Midbrain (tissue), 1 donor: Measurements from ENCODE around the gene PAPOLB.
A peak's percentile ranks its signal among the peaks of the same experiment; 100 is the strongest.
"Not testable (repeated sequence)": the region's sequence is repeated elsewhere in the genome, so short reads cannot be mapped to it uniquely, and the experiment has no call there.

Experiments used
- DNase-seq: peaks from one replicate; lab custom pipeline; 2025; lab: John Stamatoyannopoulos, UW

Gene PAPOLB

DNA sequence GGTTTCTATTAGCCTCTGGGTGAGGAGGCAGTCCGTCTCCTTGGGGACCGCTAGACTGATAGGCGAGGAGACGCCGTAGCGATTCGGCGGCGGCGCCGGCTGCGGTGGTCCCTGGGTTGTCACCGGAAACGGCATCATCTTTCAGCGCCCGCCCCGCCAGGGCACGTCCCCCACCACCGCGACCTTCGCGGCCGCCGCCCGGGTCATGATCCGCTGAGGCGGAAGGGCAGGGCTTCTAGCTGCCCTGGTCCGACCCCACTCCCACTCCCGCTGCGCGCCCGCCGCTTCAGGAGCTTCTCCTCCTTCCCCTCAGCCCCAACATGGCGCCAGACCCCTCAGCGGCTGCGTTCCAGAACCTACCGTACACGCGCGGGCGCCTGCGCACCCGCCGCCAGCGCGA lies at the start of gene PAPOLB:
Gene PAPOLB, minus strand, starts transcription at position 358 of the 400 bp plus-strand sequence. Its CDS starts 220 bp downstream, at position 138.
- no peak for DNase-seq

DNA sequence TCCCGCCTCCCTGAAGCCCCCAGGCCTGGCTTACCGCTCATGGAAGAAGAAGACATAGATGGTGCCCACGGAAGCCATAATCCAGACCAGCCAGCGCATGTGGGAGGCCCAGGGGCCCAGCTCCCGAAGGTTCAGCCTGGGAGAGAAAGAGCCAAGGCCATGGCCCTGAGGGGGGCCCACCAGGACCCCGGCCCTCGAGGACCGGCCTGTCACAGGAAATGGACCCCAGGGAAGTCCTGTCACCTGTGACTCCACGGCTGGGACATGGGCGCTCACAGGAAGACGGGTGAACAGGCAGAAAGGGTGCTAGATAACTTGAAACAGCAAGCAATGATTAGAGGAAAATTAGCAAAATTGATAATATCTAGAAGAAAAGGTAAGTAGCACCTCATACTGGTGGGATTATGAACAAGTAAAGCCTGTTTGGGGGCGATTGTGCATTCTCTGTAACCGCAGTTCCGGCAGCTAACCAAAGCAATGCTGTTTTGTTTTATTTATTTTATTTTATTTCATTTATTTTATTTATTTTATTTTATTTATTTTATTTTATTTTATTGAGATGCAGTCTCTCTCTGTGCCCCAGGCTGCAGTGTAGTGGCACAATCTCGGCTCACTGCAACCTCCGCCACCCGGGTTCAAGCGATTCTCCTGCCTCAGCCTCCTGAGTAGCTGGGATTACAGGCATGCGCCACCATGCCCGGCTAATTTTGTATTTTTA lies 49.4 kb upstream of the PAPOLB start:
- no peak for DNase-seq

DNA sequence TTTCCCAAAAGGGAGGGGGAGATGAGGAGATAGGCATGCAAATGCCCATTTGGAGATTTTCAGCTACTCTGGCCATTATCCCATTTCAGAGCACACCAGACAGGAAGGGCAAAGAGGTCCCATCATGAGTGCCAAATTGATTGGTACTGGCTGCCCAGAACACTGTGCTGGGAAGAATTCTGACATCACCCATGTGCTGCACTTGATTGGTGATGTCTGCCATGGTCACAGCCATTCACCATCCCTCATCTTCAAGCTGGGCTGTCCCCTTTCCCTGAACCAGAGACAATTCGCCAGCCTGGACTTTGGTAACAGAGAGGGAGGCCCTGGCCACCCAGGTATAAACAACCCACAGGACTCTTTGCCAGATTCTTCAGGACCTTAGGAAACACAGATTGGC lies 44.9 kb upstream of the PAPOLB start:
- no peak for DNase-seq

DNA sequence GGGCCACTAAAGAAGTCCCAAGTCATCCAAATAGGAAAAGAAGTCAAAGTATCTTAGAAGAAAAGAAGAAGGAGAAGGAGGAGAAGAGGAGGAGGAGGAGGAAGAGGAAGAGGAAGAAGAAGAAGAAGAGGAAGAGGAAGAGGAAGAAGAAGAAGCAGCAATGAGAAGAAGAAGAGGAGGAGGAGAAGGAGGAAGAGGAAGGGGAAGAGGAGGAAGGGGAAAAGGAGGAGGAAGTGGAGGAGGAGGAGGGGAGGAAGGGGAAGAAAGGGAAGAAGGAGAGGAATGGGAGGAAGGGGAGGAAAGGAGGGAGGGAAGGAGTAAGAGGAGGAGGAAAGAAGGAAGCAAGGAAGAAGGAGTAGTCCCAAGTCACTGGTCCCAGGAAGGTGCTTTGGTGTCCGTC lies 43.3 kb upstream of the PAPOLB start:
- DNase-seq: no peak

DNA sequence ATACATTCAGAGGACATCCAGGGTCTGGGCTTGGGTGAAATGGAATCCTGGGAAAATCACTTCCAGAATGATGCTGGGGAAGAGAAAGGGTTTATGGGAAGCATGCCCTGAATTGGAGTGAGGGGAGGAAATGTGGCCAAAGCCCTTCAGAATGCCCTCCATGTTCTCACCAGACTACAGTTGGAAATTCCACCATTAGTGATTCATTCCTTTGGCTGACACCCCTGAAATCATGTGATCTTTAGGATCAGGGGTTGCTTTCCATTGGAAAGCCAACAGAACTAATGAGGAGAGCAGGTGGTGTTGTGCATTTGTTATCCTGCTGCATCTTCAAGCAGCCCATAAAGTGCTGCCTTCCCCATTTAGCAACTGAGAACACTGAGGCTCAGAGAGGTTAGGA lies 42.5 kb upstream of the PAPOLB start:
- no peak for DNase-seq

DNA sequence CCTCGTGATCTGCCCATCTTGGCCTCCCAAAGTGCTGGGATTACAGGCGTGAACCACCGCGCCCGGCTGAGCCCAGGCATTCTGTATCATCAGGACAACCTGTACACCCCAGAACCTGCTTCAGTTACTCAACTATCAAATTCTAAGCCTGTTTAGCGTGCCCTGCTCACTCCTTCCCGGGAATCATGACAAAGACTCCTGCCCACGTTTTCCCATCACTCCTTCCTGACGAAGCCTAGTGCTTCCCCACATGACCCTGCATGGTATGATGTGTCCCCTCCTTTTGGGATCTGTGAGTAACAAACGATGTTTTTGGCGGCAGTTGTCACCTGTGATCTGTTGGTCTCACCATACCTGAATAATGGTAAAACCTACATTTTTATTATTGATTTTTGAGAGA lies 33.9 kb upstream of the PAPOLB start:
- DNase-seq: no peak

DNA sequence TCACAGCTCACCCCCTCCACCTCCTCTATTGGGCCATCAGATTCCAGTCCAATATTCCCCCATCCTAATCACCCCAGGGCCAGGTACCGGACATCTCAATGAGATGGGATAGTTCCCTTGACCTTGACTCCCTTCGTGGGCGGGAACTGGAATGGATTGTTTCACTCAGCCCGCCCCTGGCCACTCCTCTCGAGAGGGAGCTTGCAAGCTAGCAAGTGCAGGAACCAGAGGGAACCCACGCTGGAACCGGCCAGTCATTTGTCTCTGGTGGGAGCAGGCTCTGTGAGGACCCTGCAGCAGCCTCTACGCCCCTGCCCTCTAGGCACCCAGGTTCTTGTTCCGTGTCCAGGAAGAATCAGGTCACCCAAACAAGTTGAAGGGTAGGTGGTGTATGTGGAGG lies 32.7 kb upstream of the PAPOLB start:
- DNase-seq: no peak

DNA sequence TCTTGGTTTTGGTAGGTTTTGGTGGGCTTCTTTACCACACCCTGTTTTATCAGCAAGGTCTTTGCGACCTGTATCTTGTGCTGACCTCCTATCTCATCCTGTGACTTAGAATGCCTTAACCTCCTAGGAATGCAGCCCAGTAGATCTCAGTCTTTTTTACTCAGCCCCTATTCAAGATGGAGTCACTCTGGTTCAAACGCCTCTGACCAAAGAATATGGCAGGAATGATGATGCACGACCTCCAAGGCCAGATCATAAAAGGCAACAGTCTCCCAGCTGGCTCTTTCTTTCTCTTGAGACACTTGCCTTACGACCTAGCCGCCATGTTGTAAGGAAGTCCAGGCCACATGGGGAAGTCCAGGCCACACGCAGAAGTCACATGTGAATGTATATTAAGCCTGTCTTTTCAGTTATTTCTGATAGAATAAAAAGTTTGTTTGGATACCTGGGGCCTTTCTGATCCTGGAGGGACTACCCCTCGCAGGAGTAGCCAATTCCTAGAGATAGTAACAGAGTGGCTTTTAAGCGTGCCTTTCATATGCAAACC lies 32.2 kb upstream of the PAPOLB start:
- no peak for DNase-seq

DNA sequence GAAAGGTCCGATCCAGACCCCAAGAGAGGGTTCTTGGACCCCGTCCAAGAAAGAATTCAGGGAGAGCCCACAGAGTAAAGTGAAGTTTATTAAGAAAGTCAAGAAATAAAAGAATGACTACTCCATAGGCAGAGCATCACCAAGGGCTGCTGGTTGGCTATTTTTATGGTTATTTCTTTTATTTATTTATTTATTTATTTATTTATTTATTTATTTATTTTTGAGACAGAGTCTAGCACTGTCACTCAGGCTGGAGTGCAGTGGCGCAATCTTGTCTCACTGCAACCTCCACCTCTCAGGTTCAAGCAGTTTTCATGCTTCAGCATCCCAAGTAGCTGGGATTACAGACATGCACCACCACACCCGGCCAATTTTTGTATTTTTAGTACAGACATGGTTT lies 31.4 kb upstream of the PAPOLB start:
- DNase-seq: not testable (repeated sequence)

DNA sequence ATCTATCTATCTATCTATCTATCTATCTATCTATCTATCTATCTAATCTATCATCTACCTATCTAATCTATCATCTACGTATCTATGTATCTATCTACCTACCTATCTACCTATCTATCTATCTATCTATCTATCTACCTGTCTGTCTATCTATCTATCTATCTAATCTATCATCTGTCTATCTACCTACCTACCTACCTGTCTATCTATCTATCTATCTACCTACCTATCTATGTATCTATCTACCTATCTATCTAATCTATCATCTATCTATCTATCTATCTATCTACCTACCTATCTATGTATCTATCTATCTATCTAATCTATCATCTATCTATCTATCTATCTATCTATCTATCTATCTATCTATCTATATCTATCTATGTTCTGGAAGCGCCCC lies 29.7 kb upstream of the PAPOLB start:
- DNase-seq: not testable (repeated sequence)

DNA sequence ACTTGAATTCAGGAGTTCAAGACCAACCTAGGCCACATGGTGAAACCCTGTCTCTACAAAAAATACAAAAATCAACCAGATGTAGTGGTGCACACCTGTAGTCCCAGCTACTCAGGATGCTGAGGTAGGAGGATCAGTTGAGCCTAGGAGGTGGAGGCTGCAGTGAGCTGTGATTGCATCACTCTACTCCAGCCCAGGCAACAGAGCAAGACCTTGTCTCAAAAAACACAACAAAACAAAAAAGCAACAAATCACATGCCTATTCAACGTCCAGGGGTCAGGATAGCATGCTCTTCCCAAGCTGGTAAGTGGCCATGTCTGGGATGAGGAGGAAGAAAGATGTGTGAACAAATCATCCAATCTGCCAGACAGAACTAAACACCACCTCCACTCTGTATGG lies 27.9 kb upstream of the PAPOLB start:
- no peak for DNase-seq

DNA sequence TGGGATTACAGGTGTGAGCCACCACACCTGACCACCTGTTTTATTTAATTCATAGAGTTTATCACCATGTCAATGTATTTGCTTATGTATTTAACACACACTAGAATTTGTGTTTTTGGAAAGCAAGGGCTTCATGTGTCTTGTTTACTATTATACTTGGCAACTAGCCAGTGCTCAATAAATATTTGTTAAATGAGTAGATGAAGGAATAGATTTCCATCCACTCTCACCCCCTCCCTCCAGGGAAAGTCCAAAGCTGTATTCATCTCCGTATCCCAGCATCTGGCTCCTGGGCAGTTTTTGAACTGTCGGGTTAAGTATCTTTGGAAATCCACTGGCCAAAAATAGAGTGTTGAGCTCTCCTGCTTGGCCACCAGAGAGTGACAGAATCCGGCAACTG lies 26.3 kb upstream of the PAPOLB start:
- no peak for DNase-seq

DNA sequence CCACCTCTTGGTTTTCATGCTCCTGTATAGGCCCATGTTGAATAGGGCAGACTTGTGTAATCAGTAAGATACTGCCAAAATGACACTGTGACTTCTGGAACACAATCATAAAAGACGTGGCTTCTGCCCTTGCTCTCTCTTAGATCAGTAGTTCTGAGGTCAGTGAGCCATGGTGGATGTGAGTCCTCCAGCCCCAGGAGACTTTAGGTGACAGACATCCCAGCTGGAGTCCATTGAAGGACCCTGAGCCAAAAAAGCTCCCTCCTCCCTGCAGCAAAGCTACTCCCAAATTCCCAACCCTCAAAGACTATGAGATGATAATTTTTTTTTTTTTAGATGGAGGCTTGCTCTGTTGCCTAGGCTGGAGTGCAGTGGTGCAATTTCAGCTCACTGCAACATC lies 24.8 kb upstream of the PAPOLB start:
- DNase-seq: no peak

DNA sequence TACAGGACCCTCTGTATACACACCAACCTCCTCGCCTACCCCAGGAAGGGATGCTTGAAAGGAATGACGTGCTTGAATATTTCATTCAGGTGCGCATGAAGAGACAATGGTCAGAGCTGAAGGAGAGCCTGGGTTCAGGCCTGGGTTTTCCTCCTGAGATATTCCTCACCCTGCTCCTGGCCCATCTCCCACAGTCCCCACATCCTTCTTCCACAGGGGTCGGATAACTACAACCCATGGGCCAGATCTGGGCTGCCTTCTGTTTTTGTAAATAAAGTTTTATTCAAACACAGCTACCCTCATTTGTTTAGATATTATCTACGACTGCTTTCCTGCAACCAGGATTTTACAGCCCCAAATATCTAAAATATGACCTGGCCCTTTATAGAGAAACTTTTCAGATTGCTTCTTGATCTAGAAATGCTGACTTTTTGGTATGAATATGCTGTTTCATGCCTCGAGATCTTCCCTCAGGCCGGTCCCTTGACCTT lies 23.5 kb upstream of the PAPOLB start:
- no peak for DNase-seq

DNA sequence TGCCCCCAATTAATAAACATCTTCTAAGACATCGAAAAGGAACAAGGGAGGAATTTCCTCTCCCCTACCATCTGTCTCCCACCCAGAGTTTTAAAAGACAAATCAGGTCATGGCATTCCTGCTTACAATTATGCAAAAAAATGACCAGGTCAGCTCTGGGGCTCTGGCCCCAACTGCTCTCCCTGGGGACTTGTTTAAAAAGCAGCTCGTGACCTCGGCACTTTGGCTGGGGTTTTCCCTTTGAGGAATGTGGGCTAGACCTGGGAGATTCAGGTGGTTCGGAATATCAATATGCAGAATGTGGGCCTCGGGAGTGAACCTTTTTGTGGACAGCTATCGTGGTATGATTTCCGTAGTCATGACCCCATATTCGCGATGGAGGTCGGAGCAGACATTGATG lies 22.3 kb upstream of the PAPOLB start:
- no peak for DNase-seq

DNA sequence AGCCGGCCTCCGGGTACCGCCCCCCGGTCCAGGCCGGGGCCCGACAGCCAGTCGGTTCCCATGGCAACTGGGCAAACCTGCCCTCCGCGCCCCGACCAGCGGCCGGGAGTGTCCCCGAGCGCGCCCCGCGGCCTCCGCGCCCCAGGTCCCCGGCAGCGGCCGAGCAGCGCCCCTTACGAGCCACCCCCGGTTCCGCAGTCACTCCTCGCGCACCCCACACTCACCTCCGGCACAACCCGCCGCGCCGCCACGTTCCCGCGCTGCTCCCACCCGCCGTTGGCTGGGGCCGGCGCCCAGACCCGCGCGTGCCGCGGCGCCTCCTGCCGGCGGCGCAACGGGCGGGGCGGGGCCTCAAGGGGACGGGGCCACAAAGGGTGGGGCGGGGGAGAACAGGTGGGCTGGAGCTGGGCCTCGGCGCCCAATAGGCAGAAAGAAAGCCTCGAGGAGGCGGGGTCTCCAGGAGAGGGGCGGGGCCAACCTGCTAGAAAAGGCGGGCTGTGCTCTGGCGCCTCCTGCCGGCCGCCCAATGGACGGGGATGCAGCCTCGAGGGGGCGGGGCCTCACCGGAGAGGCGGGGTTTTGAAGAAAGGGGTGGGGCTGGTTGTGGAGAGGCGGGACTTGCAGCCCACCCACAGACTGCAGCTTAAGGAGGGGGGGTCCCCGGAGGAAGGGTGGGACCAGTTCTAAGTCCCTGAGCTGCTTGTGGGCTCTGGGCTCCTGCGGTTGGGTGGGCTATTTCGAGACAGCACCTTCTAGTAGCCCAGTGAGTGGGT lies 21.7 kb upstream of the PAPOLB start, which contains the start of gene RADIL:
Gene RADIL, minus strand, starts transcription at position 345 of the 773 bp plus-strand sequence. CDS start 5,577 bp downstream, outside the sequence.
- peak; percentile 92 for DNase-seq

DNA sequence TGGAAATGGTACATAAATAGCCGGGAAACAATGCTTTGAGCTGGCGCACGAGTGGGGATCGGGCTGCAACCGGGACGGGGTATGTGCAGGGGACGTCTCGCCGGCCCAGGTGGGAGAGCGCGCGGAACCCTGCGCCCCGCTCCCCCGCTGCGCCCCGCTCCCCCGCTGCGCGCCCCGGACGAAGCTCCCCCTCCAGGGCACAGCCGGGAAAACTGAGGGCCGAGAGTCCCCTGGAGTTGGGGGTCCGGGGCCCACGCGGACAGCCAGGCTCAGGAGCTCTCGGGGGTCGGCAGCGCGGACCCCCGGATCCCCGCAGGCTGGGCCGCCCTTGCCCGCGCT lies 21.2 kb upstream of the PAPOLB start:
- DNase-seq: no peak

DNA sequence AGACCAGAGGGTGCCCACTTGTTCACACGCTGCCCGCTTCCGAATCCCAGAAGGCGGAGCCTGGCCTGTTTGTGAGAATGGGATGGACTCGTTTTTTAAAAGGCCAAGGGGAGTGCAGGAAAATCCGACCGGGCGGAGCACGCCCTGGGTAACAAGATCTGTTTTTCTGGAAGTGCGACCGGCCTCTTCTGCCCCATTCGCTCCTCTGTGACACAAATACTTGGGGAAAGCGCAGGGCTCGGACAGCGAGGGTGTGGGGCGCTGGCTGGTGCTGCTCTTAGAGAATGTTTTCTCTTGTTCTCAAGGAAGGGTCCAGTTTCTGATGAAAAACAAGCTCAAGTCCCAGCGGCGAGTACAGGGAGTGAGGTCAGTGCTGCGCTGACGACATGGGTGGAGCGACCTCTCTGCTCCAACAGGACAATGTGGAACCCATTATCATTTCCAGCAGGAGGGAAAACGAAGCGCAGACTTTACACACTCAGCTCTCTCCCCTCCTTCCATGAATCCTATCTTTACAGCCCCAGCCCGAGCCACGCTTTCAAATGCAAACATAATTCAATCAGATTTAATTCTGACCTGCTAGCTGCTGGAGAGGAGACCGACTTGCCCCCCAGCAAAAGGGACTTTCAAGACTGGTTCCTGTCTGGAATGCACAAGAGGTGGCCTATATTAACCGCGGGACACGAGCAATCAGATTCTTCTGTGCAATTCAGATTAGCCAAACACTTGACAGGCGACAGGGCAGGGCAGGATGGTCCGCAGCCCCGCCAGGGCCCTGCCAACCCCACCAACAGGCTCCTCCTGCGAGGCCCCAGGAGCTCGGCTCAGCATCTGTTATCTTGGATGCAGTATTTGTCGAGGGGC lies 20.6 kb upstream of the PAPOLB start:
- DNase-seq: peak; percentile 51

DNA sequence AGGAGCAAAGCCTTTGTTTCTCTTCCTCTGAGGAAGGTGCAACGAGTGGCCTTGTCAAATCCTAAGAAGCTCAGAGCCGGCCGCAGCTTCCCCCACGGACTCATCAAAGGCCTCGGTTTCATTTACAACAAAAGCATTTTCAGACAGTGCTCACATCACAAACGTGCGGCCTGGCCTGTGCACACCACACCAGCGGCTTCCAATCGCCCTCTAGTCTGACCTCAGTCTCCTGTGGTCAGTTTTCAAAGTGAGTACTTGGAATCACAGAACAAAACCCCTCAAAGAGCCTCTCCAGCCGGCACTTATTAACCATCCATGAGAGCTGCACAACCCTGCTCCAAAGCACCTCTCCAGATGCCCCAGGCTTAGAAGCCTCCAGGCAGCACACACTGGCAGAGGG lies 18.4 kb upstream of the PAPOLB start:
- no peak for DNase-seq

DNA sequence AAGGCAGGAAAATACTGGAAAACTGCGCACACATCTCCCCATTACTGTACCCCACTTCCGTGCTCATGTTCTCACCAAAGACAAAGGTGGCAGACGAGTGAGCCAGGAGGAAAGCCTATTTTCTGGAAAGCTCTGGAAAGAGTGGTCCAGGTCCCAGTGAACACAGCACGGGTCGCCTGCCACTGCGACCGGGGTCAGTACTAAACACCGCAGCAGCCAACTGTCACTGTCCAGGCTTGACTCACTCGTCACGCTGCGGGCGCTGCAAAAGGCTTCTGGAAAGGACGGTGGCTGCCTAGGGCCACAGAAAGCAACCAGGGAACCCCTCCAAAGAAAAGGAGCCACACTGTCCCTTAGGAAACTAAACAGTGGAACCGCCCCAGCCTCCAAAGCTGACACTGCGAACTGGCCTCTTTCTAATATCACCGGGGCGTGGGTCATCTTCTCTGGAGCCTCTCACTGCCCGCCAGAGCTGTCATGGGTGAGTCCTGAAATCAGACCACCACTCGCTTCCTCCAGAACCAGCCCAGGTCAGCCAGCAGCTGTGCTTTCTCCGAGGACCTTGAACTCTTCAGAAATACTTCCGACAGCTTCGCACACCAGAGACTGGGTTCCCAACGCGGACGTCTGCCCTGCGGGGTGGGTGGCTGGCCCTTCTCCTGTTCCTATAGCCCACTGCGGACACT lies 17.7 kb upstream of the PAPOLB start:
- DNase-seq: peak; percentile 9
